H9 (cell line): ENCODE measurements around the gene ANKRD23. TPM values are rescaled to one million over a fixed set of nuclear protein-coding genes. Genes with fewer than 3 reads are reported as not detected.

ENCODE experiments used
- DNase-seq: peaks from one replicate; pipeline ENCODE4 v3.0.0-alpha.2; 2017
- H2AFZ ChIP-seq: one replicate; pipeline ENCODE4 v1.6.1; 2013; ENCODE audit warnings: mild to moderate bottlenecking, low read length, control low read depth, moderate library complexity
- H2AK5ac ChIP-seq: 2 replicates; pipeline ENCODE4 v1.6.1; 2013; ENCODE audit warnings: low read length, control low read depth, mixed read lengths; ENCODE audit not compliant: insufficient read length
- H2BK120ac ChIP-seq: one replicate; pipeline ENCODE4 v1.6.1; 2013; ENCODE audit warnings: low read depth, mild to moderate bottlenecking, low read length, control low read depth, inconsistent platforms; ENCODE audit not compliant: poor library complexity, severe bottlenecking
- H2BK12ac ChIP-seq: 2 replicates; pipeline ENCODE4 v1.6.1; 2013; ENCODE audit warnings: low read length, control low read depth, mixed read lengths, low read depth; ENCODE audit not compliant: insufficient read length
- H2BK15ac ChIP-seq: 2 replicates; pipeline ENCODE4 v1.6.1; 2013; ENCODE audit warnings: low read depth, low read length, control low read depth
- H2BK20ac ChIP-seq: one replicate; pipeline ENCODE4 v1.6.1; 2013; ENCODE audit warnings: low read depth, mild to moderate bottlenecking, low read length, control low read depth, inconsistent platforms; ENCODE audit not compliant: poor library complexity, severe bottlenecking
- H2BK5ac ChIP-seq: 2 replicates; pipeline ENCODE4 v1.6.1; 2013; ENCODE audit warnings: low read length, control low read depth, mixed read lengths; ENCODE audit not compliant: insufficient read length
- H3K14ac ChIP-seq: 2 replicates; pipeline ENCODE4 v1.6.1; 2013; ENCODE audit warnings: low read length, control low read depth; ENCODE audit not compliant: insufficient read depth
- H3K18ac ChIP-seq: 2 replicates; pipeline ENCODE4 v1.6.1; 2013; ENCODE audit warnings: low read depth, mild to moderate bottlenecking, mixed read lengths, low read length, control low read depth; ENCODE audit not compliant: insufficient read length
- H3K23ac ChIP-seq: 2 replicates; pipeline ENCODE4 v1.6.1; 2013; ENCODE audit warnings: low read length, control low read depth, mixed read lengths, low read depth; ENCODE audit not compliant: insufficient read length
- H3K23me2 ChIP-seq: 2 replicates; pipeline ENCODE4 v1.6.1; 2013; ENCODE audit warnings: low read depth, mild to moderate bottlenecking, mixed read lengths, low read length, control low read depth; ENCODE audit not compliant: insufficient read length, poor library complexity, severe bottlenecking
- H3K27ac ChIP-seq: 2 replicates; pipeline ENCODE4 v1.5.1; 2013; ENCODE audit warnings: low read length, control low read depth, mixed read lengths, low read depth; ENCODE audit not compliant: insufficient read length
- H3K27me3 ChIP-seq: 2 replicates; pipeline ENCODE4 v1.6.1; 2013; ENCODE audit warnings: low read length, control low read depth, inconsistent platforms; ENCODE audit not compliant: insufficient read depth
- H3K4ac ChIP-seq: 2 replicates; pipeline ENCODE4 v1.6.1; 2013; ENCODE audit warnings: low read depth, mild to moderate bottlenecking, control low read depth, inconsistent platforms, low read length, moderate library complexity
- H3K4me1 ChIP-seq: 2 replicates; pipeline ENCODE4 v1.6.1; 2013; ENCODE audit warnings: low read length, control low read depth, inconsistent platforms; ENCODE audit not compliant: insufficient read depth
- H3K4me2 ChIP-seq: 2 replicates; pipeline ENCODE4 v1.6.1; 2013; ENCODE audit warnings: low read length, control low read depth, mixed read lengths; ENCODE audit not compliant: insufficient read length, insufficient read depth
- H3K56ac ChIP-seq: 2 replicates; pipeline ENCODE4 v1.6.1; 2013; ENCODE audit warnings: low read depth, mild to moderate bottlenecking, mixed read lengths, low read length, control low read depth; ENCODE audit not compliant: insufficient read length
- H3K79me1 ChIP-seq: 2 replicates; pipeline ENCODE4 v1.6.1; 2013; ENCODE audit warnings: low read depth, mild to moderate bottlenecking, moderate library complexity, low read length, control low read depth, inconsistent platforms; ENCODE audit not compliant: insufficient read depth, poor library complexity, severe bottlenecking
- H3K79me2 ChIP-seq: 2 replicates; pipeline ENCODE4 v1.6.1; 2013; ENCODE audit warnings: low read length, control low read depth, inconsistent platforms; ENCODE audit not compliant: insufficient read depth
- H3K9ac ChIP-seq: 2 replicates; pipeline ENCODE4 v1.6.1; 2013; ENCODE audit warnings: low read length, control low read depth, mixed read lengths; ENCODE audit not compliant: insufficient read length; ENCODE audit errors: extremely low read depth
- H3K9me3 ChIP-seq: one replicate; pipeline ENCODE4 v1.6.1; 2013; ENCODE audit warnings: low read depth, low read length, inconsistent platforms; ENCODE audit not compliant: control insufficient read depth
- H3T11ph ChIP-seq: one replicate; pipeline ENCODE4 v1.6.1; 2013; ENCODE audit warnings: mild to moderate bottlenecking, low read length, control low read depth, inconsistent platforms
- H4K20me1 ChIP-seq: one replicate; pipeline ENCODE4 v1.6.1; 2013; ENCODE audit not compliant: control insufficient read depth, insufficient read length, insufficient read depth
- H4K5ac ChIP-seq: 2 replicates; pipeline ENCODE4 v1.6.1; 2013; ENCODE audit warnings: low read depth, mild to moderate bottlenecking, mixed read lengths, low read length, control low read depth; ENCODE audit not compliant: insufficient read length
- H4K8ac ChIP-seq: replicated peaks from 2 replicates; pipeline ENCODE4 v1.6.1; 2013; ENCODE audit warnings: low read length, control low read depth, mixed read lengths, low read depth; ENCODE audit not compliant: insufficient read length
- H4K91ac ChIP-seq: 2 replicates; pipeline ENCODE4 v1.6.1; 2013; ENCODE audit warnings: low read depth, mild to moderate bottlenecking, moderate library complexity, mixed read lengths, low read length, control low read depth; ENCODE audit not compliant: insufficient read length
- H3K27ac Mint-ChIP-seq, 3 experiments: 2 replicates in 2 of 3; 3 replicates in 1 of 3; pipeline ENCODE4 v1.8.0; 2020 to 2021; ENCODE audit warnings: mixed read lengths in 3 of 3, mild to moderate bottlenecking in 1 of 3, moderate library complexity in 1 of 3
- H3K27me3 Mint-ChIP-seq: 2 replicates; pipeline ENCODE4 v1.8.0; 2021; ENCODE audit warnings: low read depth, mild to moderate bottlenecking, moderate library complexity, mixed read lengths
- H3K36me3 Mint-ChIP-seq, 3 experiments: 2 replicates in 2 of 3; 3 replicates in 1 of 3; pipeline ENCODE4 v1.8.0; 2020 to 2021; ENCODE audit warnings: low read depth in 3 of 3, mixed read lengths in 3 of 3; ENCODE audit not compliant: insufficient read depth in 1 of 3
- H3K4me1 Mint-ChIP-seq, 2 experiments: 2 replicates each; pipeline ENCODE4 v1.8.0; 2020; ENCODE audit warnings: mixed read lengths in 2 of 2
- H3K4me3 Mint-ChIP-seq, 2 experiments: 2 replicates in 1 of 2; 3 replicates in 1 of 2; pipeline ENCODE4 v1.8.0; 2020 to 2021; ENCODE audit warnings: mild to moderate bottlenecking in 2 of 2, mixed read lengths in 2 of 2, moderate library complexity in 1 of 2
- H3K9me3 Mint-ChIP-seq, 2 experiments: 2 replicates in 1 of 2; 3 replicates in 1 of 2; pipeline ENCODE4 v1.8.0; 2020; ENCODE audit warnings: mild to moderate bottlenecking in 2 of 2, mixed read lengths in 2 of 2, moderate library complexity in 1 of 2
- WGBS: extraction: QIAGEN DNeasy Blood & Tissue Kit; methylation state at CpG from one replicate; pipeline ENCODE4 v1.1.7; 2013; ENCODE audit warnings: missing lambda C conversion rate, low lambda C conversion rate, mixed read lengths; ENCODE audit not compliant: insufficient read length; ENCODE audit errors: extremely low coverage; 5-methylcytosine and 5-hydroxymethylcytosine counted together
- total RNA-seq: library from RNA; stranded (reverse); gene quantifications from 2 replicates; pipeline ENCODE4 v1.2.1, GENCODE V29; 2021
- TF ChIP-seq, protein P1 (sequence below): fragments of 200-600 bp; sonication (generic); conservative IDR thresholded peaks from 3 replicates; pipeline ENCODE4 v1.8.0; 2021; ENCODE audit warnings: antibody characterized with exemption, mild to moderate bottlenecking

ANKRD23 gene
- total RNA-seq, 1 experiment from 2014 or later = 2.4 TPM

DNA sequence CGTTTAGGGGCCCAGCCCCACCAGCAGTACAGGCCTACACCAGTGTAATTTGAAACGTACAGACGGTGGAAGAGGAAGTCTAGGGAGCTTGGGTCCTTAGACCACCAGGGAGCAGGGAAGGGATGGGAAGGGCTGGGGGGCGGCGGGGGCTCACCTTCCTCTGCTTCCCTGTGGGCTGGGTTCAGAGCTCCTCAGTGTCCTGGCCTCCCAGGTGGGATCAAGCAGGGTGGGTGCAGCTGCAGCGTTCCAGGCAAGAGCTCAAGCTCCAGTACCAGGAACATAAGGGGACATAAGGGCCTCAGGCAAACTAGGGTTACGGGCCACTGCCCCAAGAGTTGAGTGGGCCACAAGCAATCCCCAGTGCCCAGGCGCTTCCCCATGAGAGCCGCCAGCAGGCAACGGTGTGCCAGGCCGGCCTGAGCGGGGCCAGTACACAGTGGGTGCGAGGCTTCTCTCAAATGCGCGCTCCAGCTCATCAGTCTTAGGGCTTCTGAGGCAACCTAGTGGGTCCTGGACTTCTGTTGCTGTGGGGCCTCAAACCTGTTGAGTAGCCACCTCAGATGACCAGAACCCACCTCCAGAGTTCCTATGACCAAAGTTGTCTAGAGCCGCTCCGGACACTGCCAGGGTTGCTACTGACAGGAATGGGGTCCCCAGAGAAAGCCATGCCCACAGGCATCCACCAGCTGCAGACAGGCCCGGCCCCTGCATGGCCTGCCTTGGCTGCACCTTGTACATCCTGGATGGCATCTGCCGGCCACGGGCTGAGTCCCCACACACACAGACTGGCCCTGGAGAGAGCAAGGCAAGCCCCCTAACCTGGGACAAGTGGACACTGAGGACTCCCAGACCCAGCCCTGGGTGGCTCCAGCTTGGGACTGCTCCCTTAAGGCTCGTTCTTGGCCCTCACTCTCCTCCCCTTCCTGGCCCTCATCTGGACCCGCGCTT is 5.2 kb downstream of the ANKRD23 start:
- no peaks in the 10 kb centered on the region for H3K9me3 Mint-ChIP-seq
- no peaks in the 10 kb centered on the region for H3K4me1 ChIP-seq
- H3T11ph ChIP-seq = no peak overlapping the region
- no peaks in the 10 kb centered on the region for H3K9me3 ChIP-seq
- H4K8ac ChIP-seq = no peak overlapping the region
- peaks cover 6 to 29% (median 20%) of the 10 kb centered on the region in 3 experiments; a peak in 6 of 7 replicates for H3K36me3 Mint-ChIP-seq
- WGBS = no CpG with 5 or more reads among the region's 23 CpGs
- H4K20me1 ChIP-seq = no peaks in the 10 kb centered on the region
- H3K23me2 ChIP-seq = no peaks in the 10 kb centered on the region
- H2BK120ac ChIP-seq = no peak overlapping the region
- H3K14ac ChIP-seq = no peak overlapping the region
- H2AFZ ChIP-seq = no peak overlapping the region
- no peak overlapping the region for H3K23ac ChIP-seq
- H3K27me3 Mint-ChIP-seq = no peaks in the 10 kb centered on the region; the same call in none of the 2 replicates
- H3K27me3 ChIP-seq = no peaks in the 10 kb centered on the region
- no peak overlapping the region for H4K5ac ChIP-seq
- no peak overlapping the region for H3K4me3 Mint-ChIP-seq
- H3K27ac ChIP-seq = no peak overlapping the region
- no peak overlapping the region; a peak in 1 of 7 replicates for H3K27ac Mint-ChIP-seq
- H3K79me1 ChIP-seq = no peaks in the 10 kb centered on the region
- no peak overlapping the region for H4K91ac ChIP-seq
- TF ChIP-seq, protein P1, sequence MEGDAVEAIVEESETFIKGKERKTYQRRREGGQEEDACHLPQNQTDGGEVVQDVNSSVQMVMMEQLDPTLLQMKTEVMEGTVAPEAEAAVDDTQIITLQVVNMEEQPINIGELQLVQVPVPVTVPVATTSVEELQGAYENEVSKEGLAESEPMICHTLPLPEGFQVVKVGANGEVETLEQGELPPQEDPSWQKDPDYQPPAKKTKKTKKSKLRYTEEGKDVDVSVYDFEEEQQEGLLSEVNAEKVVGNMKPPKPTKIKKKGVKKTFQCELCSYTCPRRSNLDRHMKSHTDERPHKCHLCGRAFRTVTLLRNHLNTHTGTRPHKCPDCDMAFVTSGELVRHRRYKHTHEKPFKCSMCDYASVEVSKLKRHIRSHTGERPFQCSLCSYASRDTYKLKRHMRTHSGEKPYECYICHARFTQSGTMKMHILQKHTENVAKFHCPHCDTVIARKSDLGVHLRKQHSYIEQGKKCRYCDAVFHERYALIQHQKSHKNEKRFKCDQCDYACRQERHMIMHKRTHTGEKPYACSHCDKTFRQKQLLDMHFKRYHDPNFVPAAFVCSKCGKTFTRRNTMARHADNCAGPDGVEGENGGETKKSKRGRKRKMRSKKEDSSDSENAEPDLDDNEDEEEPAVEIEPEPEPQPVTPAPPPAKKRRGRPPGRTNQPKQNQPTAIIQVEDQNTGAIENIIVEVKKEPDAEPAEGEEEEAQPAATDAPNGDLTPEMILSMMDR = no peak
- no peak overlapping the region for H3K4me2 ChIP-seq
- no peak overlapping the region for H2BK20ac ChIP-seq
- H3K4ac ChIP-seq = no peak overlapping the region
- no peak overlapping the region for H3K56ac ChIP-seq
- H2AK5ac ChIP-seq = no peak overlapping the region
- no peak overlapping the region for H2BK15ac ChIP-seq
- H2BK5ac ChIP-seq = no peak overlapping the region
- H3K9ac ChIP-seq = no peak overlapping the region
- no peak overlapping the region for H2BK12ac ChIP-seq
- no peak for DNase-seq
- peaks cover under 1 to 9% of the 10 kb centered on the region in 2 experiments for H3K4me1 Mint-ChIP-seq
- no peaks in the 10 kb centered on the region for H3K79me2 ChIP-seq
- no peak overlapping the region for H3K18ac ChIP-seq
